Stimulated activated naive CD8-positive, alpha-beta T cell treated with anti-CD3 and anti-CD28 coated beads, Interleukin-15, Interleukin-2, amounts not matched to agents 100 ng/mL and 50 ng/mL, for 24 hours (primary cell): Measurements from ENCODE around the gene TYW5.

Experiments
- H3K27ac Mint-ChIP-seq: one replicate; pipeline ENCODE4 v1.8.0; 2021; ENCODE audit warnings: mild to moderate bottlenecking, mixed read lengths
- H3K27me3 Mint-ChIP-seq: one replicate; pipeline ENCODE4 v1.8.0; 2021; ENCODE audit warnings: mixed read lengths
- H3K36me3 Mint-ChIP-seq: one replicate; pipeline ENCODE4 v1.8.0; 2021; ENCODE audit warnings: low read depth, mixed read lengths
- H3K4me1 Mint-ChIP-seq: one replicate; pipeline ENCODE4 v1.8.0; 2021; ENCODE audit warnings: low read depth, mixed read lengths
- H3K4me3 Mint-ChIP-seq: one replicate; pipeline ENCODE4 v1.8.0; 2021; ENCODE audit warnings: mild to moderate bottlenecking, mixed read lengths
- H3K9me3 Mint-ChIP-seq: one replicate; pipeline ENCODE4 v1.8.0; 2021; ENCODE audit warnings: mixed read lengths

TYW5 gene

GRCh38 chr2:199951023-199951422 is 4.3 kb downstream of the TYW5 start:
- H3K27ac Mint-ChIP-seq = no peak overlapping the region
- H3K4me3 Mint-ChIP-seq = no peak overlapping the region
- H3K27me3 Mint-ChIP-seq = no peaks in the 10 kb centered on the region
- peaks cover 49% of the 10 kb centered on the region for H3K36me3 Mint-ChIP-seq
- H3K9me3 Mint-ChIP-seq = no peaks in the 10 kb centered on the region
- peaks cover 32% of the 10 kb centered on the region for H3K4me1 Mint-ChIP-seq

- Mint-ChIP-seq H3K36me3 (peaks cover 55% of the 10 kb centered on the region), H3K27me3 (no peaks in the 10 kb centered on the region), H3K4me3 (no peak overlapping the region), H3K4me1 (peaks cover 32% of the 10 kb centered on the region), H3K27ac (no peak overlapping the region), H3K9me3 (no peaks in the 10 kb centered on the region)
Observed at GRCh38 chr2:199950396-199950795, 4.9 kb downstream of the TYW5 start.

- no peaks in the 10 kb centered on the region for H3K27me3 Mint-ChIP-seq
- H3K36me3 Mint-ChIP-seq = peaks cover 64% of the 10 kb centered on the region
- H3K4me3 Mint-ChIP-seq = no peak overlapping the region
- peaks cover 13% of the 10 kb centered on the region for H3K4me1 Mint-ChIP-seq
- H3K9me3 Mint-ChIP-seq = no peaks in the 10 kb centered on the region
- no peak overlapping the region for H3K27ac Mint-ChIP-seq
Observed at GRCh38 chr2:199946836-199947235, 8.5 kb downstream of the TYW5 start.

GRCh38 chr2:199946196-199946595 is 9.1 kb downstream of the TYW5 start:
- peaks cover 64% of the 10 kb centered on the region for H3K36me3 Mint-ChIP-seq
- H3K4me1 Mint-ChIP-seq = peaks cover 9% of the 10 kb centered on the region
- no peaks in the 10 kb centered on the region for H3K27me3 Mint-ChIP-seq
- H3K4me3 Mint-ChIP-seq = no peak overlapping the region
- no peak overlapping the region for H3K27ac Mint-ChIP-seq
- no peaks in the 10 kb centered on the region for H3K9me3 Mint-ChIP-seq

- no peak overlapping the region for H3K27ac Mint-ChIP-seq
- peaks cover 55% of the 10 kb centered on the region for H3K36me3 Mint-ChIP-seq
- no peaks in the 10 kb centered on the region for H3K4me1 Mint-ChIP-seq
- no peaks in the 10 kb centered on the region for H3K27me3 Mint-ChIP-seq
- H3K9me3 Mint-ChIP-seq = no peaks in the 10 kb centered on the region
- no peak overlapping the region for H3K4me3 Mint-ChIP-seq
Observed at GRCh38 chr2:199943373-199943772, 11.9 kb downstream of the TYW5 start.

- Mint-ChIP-seq H3K4me3 (no peak overlapping the region), H3K27ac (no peak overlapping the region), H3K36me3 (peaks cover 41% of the 10 kb centered on the region), H3K9me3 (no peaks in the 10 kb centered on the region), H3K27me3 (no peaks in the 10 kb centered on the region), H3K4me1 (no peaks in the 10 kb centered on the region)
Observed at GRCh38 chr2:199940373-199940772, 14.9 kb downstream of the TYW5 start.

- no peaks in the 10 kb centered on the region for H3K4me1 Mint-ChIP-seq
- H3K4me3 Mint-ChIP-seq = no peak overlapping the region
- H3K9me3 Mint-ChIP-seq = no peaks in the 10 kb centered on the region
- H3K27ac Mint-ChIP-seq = no peak overlapping the region
- peaks cover 39% of the 10 kb centered on the region for H3K36me3 Mint-ChIP-seq
- H3K27me3 Mint-ChIP-seq = no peaks in the 10 kb centered on the region
Observed at GRCh38 chr2:199936554-199936953, 18.7 kb downstream of the TYW5 start.

- no peaks in the 10 kb centered on the region for H3K4me1 Mint-ChIP-seq
- no peaks in the 10 kb centered on the region for H3K9me3 Mint-ChIP-seq
- H3K27ac Mint-ChIP-seq = no peak overlapping the region
- peaks cover 51% of the 10 kb centered on the region for H3K36me3 Mint-ChIP-seq
- H3K27me3 Mint-ChIP-seq = no peaks in the 10 kb centered on the region
- no peak overlapping the region for H3K4me3 Mint-ChIP-seq
Observed at GRCh38 chr2:199933466-199933865, 21.8 kb downstream of the TYW5 start.

- Mint-ChIP-seq H3K4me1 (no peaks in the 10 kb centered on the region), H3K27ac (no peak overlapping the region), H3K9me3 (no peaks in the 10 kb centered on the region), H3K27me3 (no peaks in the 10 kb centered on the region), H3K36me3 (peaks cover 57% of the 10 kb centered on the region), H3K4me3 (no peak overlapping the region)
Observed at GRCh38 chr2:199932312-199932855, 22.9 kb downstream of the TYW5 start.

- H3K9me3 Mint-ChIP-seq = no peaks in the 10 kb centered on the region
- H3K36me3 Mint-ChIP-seq = peaks cover 58% of the 10 kb centered on the region
- H3K27me3 Mint-ChIP-seq = no peaks in the 10 kb centered on the region
- H3K27ac Mint-ChIP-seq = peak overlapping the region; percentile 58
- peaks cover 2% of the 10 kb centered on the region for H3K4me1 Mint-ChIP-seq
- H3K4me3 Mint-ChIP-seq = no peak overlapping the region
Observed at GRCh38 chr2:199929262-199929661, 26.0 kb downstream of the TYW5 start.

GRCh38 chr2:199928626-199929025 is 26.7 kb downstream of the TYW5 start:
- Mint-ChIP-seq H3K36me3 (peaks cover 64% of the 10 kb centered on the region), H3K27ac (no peak overlapping the region), H3K9me3 (no peaks in the 10 kb centered on the region), H3K4me3 (no peak overlapping the region), H3K4me1 (peaks cover 8% of the 10 kb centered on the region), H3K27me3 (no peaks in the 10 kb centered on the region)

- Mint-ChIP-seq H3K4me3 (no peak overlapping the region), H3K27ac (no peak overlapping the region), H3K9me3 (no peaks in the 10 kb centered on the region), H3K36me3 (peaks cover 64% of the 10 kb centered on the region), H3K27me3 (no peaks in the 10 kb centered on the region), H3K4me1 (peaks cover 10% of the 10 kb centered on the region)
Observed at GRCh38 chr2:199928226-199928625, 27.1 kb downstream of the TYW5 start.

- no peaks in the 10 kb centered on the region for H3K27me3 Mint-ChIP-seq
- H3K36me3 Mint-ChIP-seq = peaks cover 60% of the 10 kb centered on the region
- H3K4me3 Mint-ChIP-seq = no peak overlapping the region
- no peak overlapping the region for H3K27ac Mint-ChIP-seq
- no peaks in the 10 kb centered on the region for H3K9me3 Mint-ChIP-seq
- H3K4me1 Mint-ChIP-seq = peaks cover 19% of the 10 kb centered on the region
Observed at GRCh38 chr2:199926806-199927205, 28.5 kb downstream of the TYW5 start.

GRCh38 chr2:199923924-199924323 is 31.4 kb downstream of the TYW5 start:
- H3K27ac Mint-ChIP-seq = no peak overlapping the region
- H3K4me1 Mint-ChIP-seq = peaks cover 22% of the 10 kb centered on the region
- no peak overlapping the region for H3K4me3 Mint-ChIP-seq
- H3K27me3 Mint-ChIP-seq = no peaks in the 10 kb centered on the region
- no peaks in the 10 kb centered on the region for H3K9me3 Mint-ChIP-seq
- peaks cover 58% of the 10 kb centered on the region for H3K36me3 Mint-ChIP-seq

- Mint-ChIP-seq H3K27me3 (no peaks in the 10 kb centered on the region), H3K36me3 (peaks cover 55% of the 10 kb centered on the region), H3K4me1 (peaks cover 22% of the 10 kb centered on the region), H3K4me3 (no peak overlapping the region), H3K27ac (no peak overlapping the region), H3K9me3 (no peaks in the 10 kb centered on the region)
Observed at GRCh38 chr2:199922856-199923255, 32.4 kb downstream of the TYW5 start.

GRCh38 chr2:199916980-199917379 is 38.3 kb downstream of the TYW5 start:
- Mint-ChIP-seq H3K27ac (no peak overlapping the region), H3K9me3 (no peaks in the 10 kb centered on the region), H3K4me1 (peaks cover 27% of the 10 kb centered on the region), H3K27me3 (no peaks in the 10 kb centered on the region), H3K36me3 (peaks cover 62% of the 10 kb centered on the region), H3K4me3 (no peak overlapping the region)
